GM18858 (cell line): ENCODE measurements around the gene XXYLT1.
"Not testable (repeated sequence)": the region's sequence is repeated elsewhere in the genome, so short reads cannot be mapped to it uniquely, and the experiment has no call there.

Experiments
- ATAC-seq: cut with Tn5 transposase; IDR thresholded peaks from one replicate; pipeline ENCODE4 v1.9.1; 2021; ENCODE audit not compliant: unreplicated experiment

Gene XXYLT1

DNA sequence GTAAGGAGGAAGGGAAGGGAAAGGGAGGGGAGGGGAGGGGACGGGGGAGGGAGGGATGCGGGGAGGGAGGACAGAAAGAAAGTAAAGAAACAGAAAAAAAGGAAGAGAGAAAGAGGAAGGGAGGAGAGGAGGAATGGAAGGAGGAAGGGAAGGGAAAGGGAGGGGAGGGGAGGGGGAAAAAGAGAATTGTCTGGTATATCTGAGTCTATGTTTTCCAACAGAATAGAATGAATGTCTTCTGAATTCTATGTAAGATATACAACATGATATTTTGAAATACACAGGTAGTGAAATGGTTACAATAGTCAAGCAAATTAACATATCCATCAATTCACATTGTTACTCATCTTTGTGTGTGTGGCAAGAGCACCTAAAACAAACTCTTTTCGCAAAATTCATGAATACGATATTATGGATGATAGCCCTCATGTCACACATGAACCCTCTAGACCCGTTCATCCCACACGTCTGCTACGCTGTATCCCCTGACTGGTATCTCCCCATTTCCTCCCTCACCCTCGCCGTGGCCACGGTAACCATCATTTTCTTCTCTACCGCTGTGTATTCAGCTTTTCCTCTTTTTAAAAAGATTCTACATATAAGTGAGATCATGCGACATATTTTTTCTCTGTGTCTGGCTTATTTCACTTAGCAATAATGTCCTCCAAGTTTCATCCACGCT, 168.9 kb downstream of the XXYLT1 start:
- no peak for ATAC-seq

DNA sequence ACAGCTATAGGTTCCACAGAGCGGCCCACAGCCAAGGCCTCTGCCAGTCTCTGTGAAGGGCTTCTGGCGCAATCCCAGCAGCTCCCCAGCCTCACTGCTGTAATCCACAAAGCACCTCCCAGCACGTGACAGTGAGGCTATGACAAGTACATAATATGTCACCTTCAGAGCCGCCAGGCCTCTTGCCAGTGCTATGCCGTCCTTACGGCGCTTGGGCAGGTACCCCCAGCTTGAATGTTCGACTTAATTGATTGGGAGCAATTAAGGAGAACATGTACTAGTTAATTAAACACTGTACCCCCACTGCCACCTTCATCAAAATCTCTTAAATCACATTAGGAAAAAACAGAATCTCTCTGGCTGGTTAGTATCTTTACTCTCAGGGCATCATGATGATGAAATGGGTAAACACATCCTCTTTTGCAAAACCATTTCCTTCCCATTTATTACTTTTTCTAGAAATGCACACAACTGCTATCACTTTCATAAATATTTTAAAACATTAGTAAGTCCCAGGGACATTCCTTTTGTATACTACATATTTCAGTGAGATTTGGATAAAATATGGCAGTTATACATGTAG, 169.9 kb downstream of the XXYLT1 start:
- ATAC-seq = no peak

DNA sequence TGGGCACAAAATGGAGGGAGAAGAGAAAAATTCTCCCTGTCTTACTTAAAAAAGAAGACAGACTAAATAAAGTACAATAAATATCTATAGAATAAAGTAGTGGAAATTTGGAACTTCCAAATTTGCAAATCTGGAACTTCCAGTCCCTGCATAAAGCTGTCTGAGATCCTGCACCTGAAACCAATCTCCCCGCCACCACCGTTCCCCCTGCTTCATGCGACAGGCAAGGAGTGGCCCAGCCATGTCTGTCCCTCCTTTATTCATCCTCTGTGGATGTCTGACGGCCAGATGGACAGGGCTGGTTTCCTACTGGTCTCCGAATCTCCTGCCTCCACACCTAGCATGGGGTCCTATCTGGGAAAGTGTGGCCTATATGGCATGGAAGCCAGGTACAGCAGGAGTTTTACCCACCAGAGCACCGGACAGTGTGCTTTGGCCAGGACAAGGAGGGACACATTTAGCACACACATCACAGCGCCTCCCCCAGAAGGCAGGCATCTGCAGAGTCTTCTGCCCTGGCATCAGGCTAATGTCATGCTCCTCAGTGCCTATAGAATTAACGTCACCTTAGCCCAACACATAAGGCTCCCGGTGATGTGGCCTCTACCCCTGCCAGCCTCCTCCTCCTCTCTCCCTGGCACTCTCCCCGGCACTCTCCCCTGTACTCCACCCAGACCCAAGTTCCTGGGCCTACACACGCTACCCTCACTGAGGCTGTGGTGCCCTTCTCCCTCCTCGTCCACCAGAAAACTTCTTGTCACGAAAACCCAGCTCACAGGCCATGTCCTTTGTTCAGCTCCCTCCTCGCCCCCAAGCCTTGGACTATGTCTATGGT, 170.8 kb downstream of the XXYLT1 start:
- no peak for ATAC-seq

DNA sequence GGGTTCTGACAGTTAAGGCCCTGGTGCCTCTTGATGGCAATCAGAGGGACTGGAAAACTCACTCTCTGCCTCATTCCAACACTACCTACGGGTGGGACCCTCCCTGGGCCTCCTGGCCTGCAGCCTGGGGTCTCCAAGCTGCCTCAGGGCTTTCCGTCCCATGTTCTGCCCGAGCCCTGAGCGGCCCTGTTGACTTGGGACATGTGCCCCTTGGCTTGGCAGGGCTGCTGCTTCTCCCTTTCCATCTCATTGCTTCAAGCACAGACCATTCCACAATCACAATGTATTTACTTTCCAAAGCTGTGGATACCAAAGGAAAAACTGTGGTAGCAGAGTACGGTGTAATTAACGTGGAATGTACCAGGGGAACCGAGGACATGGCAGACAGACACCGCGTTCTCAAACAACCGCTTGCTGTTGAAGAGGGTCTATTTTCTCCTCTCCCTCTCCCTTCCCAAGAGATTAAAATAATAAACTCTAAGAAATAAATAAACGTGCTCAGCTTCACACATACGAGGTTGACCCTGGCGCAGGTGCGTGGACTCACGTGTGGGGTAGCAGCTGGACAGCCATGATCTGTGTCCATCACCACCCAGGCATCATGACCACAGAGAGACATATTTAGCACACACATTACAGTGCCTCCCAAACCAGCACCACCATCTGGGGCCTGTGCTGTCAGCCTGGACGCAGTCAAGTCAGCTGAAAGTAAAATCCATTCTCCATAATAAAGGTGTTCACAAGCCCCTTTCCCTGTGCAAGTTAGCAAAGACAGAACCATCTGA, 172.0 kb downstream of the XXYLT1 start:
- ATAC-seq = no peak

DNA sequence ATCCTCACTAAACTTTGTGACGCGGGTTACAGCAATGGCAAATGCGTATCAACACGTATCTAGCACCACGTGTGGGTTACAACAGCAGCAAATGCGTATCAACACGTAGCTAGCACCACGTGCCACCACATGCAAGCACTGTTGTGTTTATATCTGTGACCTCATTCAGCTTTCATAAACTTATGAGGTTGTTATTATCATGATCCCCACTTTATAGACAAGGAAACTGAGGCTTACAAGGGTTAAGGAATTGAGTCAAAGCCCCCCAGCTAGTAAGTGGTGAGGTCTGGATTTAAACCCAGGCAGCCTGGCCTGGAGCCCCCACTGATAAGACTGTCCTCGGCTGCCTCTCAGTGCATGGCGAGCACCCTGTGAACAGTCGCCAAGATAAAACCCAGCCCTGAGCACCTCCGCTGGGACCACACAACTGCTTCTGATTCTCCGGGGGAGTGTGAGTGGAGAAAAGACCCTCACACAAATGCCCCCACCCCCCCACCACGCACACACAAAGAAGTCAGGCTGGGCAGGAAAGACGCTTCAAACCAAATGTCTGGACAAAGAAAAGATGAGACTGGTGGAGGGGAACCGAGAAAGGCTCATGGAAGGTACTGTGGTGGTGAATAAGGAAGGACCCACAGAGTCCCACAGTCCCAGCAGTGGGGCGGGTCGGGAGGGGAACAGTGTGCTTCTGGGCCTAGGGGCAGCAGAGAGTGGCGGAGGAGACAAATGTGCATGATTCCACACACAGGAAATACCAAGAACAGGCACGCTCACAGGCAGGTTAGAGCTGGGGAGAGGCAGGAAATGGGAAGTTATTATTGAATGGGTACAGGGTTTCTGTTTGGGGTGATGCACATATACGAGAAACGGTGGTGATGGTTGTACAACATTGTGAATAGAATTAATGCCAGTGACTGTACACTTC, 173.4 kb downstream of the XXYLT1 start:
- ATAC-seq = no peak

DNA sequence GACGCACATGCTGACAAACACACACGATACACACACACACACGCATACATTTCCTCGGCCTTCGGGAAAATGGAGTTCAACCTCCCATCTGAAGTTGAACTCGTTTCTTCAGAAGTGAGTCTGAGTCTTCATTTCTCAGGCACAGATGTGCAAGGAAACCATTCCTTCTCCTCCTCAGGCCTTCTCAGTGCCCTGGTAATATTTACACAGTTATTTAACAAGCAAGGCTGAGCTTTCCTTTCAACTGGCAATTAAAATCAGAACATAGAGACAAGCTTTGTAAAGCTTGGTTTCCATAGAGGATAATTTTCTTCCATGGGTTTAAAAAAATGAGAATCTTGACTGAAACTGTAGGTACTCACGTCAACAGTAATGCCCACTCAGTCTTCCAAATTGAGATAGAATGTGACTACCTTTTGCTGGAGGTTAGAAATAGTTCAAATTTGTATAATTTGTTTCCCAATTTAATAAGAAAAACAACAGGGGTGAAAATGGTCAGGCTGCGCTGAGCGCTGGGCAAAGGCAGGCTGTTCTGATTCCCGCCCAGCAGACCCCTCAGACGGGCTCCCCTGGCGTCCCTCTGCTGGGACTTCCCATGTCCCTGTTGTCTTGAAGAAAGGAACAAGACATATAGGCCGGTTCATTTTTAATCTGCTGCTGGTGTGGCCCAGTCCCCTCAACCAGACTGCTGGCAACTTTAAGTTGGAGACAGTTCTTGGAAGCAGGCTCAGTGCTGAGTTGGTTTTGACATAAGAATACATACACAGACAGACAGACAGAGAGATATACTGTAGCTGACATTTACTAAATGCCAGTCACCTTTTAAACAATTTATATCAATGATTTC, 174.3 kb downstream of the XXYLT1 start:
- no peak for ATAC-seq

DNA sequence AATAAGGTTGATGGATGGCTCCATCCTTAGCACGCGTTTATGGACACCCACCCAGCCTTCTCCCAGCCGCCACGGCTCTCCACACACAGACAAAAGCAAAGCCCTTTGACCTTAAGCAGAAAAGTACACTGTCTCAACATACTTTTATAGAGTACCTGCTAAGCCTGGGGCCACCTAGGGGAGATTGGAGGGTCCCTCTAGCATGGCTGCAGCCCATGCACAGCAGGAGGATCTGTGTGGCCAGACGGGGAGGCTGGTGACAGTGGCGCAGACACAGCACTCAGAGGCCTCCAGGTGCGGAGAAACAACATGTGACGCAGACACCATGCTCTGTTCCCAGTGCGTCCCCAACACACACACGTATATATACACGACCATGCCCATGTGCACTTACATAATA, 174.9 kb downstream of the XXYLT1 start:
- ATAC-seq = no peak

DNA sequence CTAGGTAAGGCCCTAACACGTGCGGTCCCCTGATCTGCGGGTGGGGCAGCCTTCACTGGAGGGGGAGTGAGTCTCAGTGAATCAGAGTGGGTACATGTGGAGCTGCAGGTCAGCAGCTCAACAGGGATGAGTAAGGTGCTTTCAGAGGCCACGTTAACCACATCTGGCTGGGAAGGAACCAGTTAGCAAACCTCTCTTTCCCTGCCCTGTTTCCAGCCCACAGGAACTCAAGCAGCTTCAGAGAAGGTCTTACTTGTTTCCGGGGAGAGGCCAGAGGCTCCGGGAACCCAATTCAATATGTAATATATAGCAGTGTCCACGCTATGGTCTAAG, 175.3 kb downstream of the XXYLT1 start:
- no peak for ATAC-seq

DNA sequence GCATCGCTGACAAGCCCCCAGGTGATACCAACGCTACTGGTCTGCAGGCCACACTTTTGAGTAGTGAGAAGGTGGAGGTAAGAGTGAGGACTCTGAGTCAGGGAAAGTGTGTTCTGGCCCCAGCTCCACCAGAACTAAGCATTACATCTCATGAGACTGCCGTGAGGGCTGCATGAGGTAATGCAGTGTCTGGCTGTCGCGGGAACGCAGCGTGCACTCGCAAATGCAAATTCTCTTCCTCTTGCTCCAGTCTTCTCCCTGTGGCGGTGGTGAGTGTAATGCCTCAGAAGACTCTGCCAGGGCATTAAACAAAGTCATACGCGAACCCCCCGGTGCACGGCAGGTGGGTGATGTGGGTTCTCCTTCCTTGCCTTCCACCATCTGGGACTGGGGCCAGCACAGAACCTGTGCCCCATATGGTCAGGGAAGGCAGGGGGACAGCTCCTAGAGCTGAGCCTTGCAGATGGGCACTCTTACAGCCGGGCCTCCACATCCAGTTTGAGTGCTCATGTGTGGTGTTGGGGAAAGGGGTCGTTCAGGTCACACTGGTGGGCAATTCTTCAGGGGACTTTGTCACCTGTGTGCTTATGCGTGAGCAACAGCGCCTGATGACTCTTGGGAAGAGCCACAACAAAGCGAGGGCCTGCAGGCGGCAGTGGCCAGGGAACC, 175.8 kb downstream of the XXYLT1 start:
- ATAC-seq = peak; percentile 80

DNA sequence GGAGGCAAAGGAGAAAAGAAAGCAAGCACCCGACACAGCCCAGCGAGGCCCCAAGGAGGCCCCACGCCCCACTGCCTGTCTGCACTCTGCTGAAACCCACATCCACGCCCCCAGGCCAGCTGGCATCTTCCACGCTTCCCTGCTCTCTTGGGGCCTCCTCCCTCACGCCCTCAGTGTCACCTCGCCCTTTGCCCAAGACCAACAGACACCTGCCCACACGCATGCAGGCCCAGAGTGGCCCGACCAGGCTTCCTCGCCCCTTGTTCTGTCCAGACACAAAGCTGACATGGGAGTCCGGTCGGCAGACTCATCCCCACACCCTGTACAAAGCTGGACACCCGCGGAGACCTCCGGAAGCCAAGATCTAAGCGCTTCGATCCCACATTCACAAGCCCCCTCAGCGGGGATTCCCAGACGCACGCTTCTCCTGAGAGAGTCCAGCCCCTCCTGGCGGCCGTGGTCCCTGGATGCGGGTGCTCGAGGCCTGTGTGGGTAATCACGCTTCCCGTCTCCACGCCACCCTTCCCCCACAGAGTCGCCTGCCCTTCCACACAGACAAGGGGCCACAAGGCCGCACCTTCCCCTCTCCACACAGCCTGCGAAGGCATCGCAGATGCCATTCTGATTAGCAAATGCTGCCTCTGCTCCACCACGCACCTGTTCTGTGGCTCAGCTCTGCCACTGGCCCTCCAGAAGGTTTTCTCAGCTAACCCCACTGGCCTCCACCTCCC, 176.6 kb downstream of the XXYLT1 start:
- ATAC-seq = peak; percentile 48

DNA sequence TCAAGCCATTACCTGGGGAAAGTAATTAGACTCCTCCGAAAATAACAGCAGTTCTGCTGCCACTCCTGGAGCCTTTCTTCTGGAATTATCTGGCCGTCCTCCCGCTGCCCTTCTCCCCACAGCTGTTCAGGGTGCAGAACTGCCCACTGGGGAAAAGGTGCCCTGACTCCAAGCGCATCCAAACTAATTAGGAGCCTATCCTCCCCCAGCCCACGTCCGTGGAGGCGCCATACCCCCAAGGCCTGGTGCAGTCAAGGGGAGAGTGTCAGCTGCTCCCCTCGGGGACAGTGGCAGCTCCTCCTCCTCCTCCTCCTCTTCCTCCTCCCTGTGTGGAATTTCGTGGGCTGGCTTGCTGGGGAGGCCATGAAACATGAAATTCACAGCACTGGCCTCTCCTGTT, 177.2 kb downstream of the XXYLT1 start:
- no peak for ATAC-seq

DNA sequence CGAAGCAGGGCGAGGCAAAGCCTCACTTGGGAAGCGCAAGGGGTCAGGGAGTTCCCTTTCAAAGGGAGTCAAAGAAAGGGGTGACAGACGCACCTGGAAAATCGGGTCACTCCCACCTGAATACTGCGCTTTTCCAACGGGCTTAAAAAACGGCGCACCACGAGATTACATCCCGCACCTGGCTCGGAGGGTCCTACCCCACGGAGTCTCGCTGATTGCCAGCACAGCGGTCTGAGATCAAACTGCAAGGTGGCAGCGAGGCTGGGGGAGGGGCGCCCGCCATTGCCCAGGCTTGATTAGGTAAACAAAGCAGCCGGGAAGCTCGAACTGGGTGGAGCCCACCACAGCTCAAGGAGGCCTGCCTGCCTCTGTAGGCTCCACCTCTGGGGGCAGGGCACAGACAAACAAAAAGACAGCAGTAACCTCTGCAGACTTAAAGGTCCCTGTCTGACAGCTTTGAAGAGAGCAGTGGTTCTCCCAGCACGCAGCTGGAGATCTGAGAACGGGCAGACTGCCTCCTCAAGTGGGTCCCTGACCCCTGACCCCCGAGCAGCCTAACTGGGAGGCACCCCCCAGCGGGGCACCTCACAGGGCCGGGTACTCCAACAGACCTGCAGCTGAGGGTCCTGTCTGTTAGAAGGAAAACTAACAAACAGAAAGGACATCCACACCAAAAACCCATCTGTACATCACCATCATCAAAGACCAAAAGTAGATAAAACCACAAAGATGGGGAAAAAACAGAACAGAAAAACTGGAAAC, 182.9 kb downstream of the XXYLT1 start:
- not testable (repeated sequence) for ATAC-seq

DNA sequence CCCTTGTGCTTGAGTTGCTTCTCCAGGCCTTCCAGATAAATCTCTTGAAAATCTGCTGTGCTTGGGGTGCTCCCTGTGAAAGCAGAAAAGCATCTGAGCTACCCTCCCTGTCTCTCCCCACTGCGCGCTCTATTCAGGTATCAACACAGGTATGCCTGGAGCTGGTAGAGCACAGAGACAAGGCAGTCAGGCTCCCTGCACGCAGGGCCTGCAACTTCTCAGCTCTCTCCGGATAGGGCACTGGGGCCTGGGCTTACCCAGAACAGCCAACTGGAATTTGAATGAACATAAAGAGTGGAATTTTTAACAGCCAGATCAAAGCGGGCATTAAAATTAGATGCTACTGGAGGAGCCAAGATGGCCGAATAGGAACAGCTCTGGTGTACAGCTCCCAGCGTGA, 183.6 kb downstream of the XXYLT1 start:
- ATAC-seq = no peak

DNA sequence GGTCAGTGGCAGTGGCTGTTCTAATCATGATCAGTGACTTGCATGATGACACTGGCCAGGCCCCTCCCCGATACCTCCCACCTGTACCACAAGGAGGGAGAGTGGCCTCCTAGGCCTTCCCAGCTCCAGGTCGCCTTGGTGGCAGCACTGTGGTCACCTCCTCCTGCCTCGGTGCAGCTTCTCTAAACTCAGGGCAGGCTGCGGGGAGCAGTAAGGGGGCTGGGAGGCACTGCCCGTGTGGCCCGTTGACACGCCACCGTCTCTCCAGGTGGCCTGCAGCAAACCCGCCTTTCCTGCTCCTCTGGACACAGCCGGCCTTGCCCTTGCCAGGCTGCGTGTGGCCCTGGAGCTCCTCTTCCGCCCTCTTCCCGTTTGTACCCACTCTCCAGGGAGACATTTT, 184.1 kb downstream of the XXYLT1 start:
- ATAC-seq = no peak

DNA sequence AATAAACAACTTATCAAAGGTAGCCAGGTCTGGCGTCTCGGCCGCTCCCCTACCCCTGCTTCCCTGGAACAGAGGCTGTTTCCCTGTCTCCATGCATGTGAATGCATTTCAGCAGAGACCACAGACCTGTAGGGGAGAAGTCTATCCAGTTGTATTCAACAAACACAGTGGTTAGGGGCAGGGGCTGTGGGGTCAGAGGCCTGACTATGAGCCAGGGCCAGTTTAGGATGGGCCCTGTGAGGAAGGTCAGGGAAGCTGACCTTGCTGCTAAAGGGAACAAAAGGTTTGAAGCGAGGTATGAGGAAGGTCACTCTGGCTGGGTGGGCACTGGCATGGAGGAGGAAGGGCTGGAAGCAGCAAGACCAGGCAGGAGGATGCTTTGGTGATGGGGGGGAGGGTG, 184.6 kb downstream of the XXYLT1 start:
- no peak for ATAC-seq

DNA sequence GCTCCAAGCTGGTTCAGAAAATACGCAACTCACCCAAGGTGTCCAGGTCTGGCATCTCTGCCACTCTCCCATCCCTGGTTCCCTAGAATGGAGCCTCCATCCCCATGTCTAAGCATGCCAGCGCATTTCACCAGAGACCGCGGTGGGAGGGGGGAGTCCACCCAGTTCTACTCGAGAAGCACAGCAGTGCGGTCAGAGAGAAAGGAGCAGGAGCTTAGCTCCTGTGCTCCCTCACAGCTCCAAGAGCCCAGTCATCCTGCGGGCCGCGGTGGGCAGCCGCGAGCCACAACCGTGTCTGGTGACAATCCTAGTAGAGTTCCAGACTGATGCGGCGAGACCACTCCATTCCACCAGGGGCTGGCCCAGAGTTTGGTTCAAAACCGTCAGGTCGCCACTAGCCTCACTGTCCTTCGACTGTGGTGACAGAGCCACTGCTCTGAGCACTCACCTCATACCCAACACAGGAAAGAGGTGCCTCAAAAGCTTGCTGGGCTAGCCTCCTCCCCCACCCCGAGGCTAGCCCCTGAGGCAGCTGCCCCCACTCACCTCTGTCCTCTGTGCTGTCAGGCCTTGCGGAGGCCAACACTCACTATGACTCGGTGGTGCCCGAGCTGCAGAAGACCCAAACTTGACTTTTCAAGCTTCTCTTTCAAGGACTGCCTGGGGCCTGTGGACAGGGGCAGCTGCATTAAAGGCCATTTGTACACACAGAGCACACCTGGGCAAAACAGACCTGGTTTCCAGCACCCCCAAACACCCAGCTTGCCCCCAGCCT, 185.4 kb downstream of the XXYLT1 start:
- ATAC-seq = no peak

DNA sequence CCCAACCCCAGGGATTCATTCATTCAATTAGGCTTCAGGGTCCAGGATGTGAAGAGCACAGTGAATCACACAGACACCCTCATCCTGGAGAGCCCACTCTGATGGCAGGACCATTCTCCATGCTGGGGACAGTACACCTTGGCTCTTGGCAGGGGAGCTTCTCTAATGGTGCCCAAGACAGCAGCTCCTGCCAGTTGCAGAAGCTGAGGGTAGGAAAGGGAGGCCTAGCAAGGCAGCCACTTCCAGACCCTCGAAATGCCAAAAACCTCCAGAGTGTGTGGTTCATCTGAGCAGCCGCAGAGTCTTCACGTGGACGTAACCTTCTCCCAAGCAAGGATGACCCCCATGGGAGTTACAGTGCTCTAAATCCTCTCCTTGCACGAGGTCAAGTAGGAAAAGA, 186.2 kb downstream of the XXYLT1 start:
- no peak for ATAC-seq
